Omental fat pad (tissue), 4 donors: Measurements from ENCODE around the gene AGBL1. TPM values are rescaled to one million over a fixed set of nuclear protein-coding genes. Genes with fewer than 3 reads are reported as not detected.

Experiments
- ATAC-seq: fragments of 150-250 bp; one replicate; pipeline ENCODE4 v1.9.1; 2016; ENCODE audit warnings: mild to moderate bottlenecking, moderate library complexity; ENCODE audit not compliant: low FRiP score
- DNase-seq: peaks from one replicate; pipeline ENCODE4 v3.0.0-alpha.2; 2019; ENCODE audit warnings: low spot score
- total RNA-seq, 4 donors: library from RNA; depleted of rRNA; stranded (reverse); fragments of >200 nt; gene quantifications; one replicate each; pipeline ENCODE4 v1.1.0, GENCODE V29; 2016
- TF ChIP-seq, protein P1 (sequence below), 3 donors: fragments of 450-650 bp; IDR thresholded peaks; one replicate each; pipeline ENCODE4 v1.5.1; 2016 to 2017; ENCODE audit warnings: antibody characterized with exemption in 3 of 3, mild to moderate bottlenecking in 3 of 3, moderate library complexity in 2 of 3

The AGBL1 gene
- total RNA-seq, 4 donors from 2014 or later, result not detected

DNA sequence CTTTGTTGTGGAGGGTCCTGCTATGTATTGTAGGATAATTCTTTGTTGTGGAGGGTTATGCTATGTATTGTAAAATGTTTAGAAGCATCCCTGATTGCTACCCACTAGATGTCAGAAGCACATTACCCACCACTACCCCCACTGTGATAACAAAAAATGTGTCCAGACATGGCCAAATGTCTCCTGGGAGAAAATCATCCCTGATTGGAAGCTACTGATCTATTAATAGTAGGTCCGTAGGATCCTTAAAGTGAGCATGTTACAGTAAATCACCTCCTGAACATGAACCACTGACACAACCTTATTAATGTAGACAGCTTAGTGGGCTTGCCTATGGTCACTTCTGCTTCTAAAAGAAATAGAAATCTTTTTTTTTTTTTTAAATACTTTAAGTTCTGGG is 884.6 kb downstream of the AGBL1 start:
- TF ChIP-seq, protein P1, sequence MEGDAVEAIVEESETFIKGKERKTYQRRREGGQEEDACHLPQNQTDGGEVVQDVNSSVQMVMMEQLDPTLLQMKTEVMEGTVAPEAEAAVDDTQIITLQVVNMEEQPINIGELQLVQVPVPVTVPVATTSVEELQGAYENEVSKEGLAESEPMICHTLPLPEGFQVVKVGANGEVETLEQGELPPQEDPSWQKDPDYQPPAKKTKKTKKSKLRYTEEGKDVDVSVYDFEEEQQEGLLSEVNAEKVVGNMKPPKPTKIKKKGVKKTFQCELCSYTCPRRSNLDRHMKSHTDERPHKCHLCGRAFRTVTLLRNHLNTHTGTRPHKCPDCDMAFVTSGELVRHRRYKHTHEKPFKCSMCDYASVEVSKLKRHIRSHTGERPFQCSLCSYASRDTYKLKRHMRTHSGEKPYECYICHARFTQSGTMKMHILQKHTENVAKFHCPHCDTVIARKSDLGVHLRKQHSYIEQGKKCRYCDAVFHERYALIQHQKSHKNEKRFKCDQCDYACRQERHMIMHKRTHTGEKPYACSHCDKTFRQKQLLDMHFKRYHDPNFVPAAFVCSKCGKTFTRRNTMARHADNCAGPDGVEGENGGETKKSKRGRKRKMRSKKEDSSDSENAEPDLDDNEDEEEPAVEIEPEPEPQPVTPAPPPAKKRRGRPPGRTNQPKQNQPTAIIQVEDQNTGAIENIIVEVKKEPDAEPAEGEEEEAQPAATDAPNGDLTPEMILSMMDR (IDR thresholded peaks at IDR 0.05), result no peak
- no peak for ATAC-seq
- DNase-seq, result no peak

DNA sequence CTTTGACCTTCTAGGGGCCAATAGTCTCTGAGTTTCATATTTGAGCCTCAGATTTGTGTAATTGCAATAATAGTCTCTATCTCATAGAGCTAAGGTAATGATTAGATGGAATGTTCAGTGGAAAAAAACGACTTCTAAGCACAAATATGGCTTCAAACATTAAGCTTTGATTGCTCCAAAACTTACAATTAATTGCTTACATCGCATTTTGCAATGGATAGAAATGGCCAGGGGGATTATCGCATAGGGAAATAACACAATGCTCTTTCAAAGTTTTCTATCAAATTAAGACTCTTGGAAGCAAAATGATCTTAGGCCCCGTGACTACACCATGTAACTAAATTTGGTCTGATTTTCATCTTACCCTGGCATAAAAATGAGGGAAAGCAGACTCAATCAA is 888.6 kb downstream of the AGBL1 start:
- DNase-seq, result no peak
- TF ChIP-seq, protein P1 (IDR thresholded peaks at IDR 0.05), result no peak
- no peak for ATAC-seq

DNA sequence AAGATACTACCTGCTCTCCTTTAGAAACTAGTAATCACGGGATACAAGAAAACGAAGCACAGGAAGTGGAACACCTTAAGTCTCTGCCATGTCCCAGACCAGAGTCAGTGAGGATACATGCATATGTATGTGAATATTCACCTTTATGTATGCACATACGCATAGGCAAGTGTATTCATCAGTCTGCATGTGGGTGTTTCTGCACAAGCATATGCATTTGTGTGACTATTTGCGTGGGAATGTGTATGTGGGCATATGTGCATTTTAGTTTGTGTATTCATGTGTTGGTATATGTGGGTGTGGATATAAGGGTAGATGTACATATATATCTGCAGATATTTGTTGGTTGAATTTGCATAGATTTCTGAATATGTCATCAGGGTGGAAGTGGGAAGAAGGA is 889.7 kb downstream of the AGBL1 start:
- DNase-seq (no peak), ATAC-seq (no peak)
- TF ChIP-seq, protein P1 (IDR thresholded peaks at IDR 0.05), result no peak

DNA sequence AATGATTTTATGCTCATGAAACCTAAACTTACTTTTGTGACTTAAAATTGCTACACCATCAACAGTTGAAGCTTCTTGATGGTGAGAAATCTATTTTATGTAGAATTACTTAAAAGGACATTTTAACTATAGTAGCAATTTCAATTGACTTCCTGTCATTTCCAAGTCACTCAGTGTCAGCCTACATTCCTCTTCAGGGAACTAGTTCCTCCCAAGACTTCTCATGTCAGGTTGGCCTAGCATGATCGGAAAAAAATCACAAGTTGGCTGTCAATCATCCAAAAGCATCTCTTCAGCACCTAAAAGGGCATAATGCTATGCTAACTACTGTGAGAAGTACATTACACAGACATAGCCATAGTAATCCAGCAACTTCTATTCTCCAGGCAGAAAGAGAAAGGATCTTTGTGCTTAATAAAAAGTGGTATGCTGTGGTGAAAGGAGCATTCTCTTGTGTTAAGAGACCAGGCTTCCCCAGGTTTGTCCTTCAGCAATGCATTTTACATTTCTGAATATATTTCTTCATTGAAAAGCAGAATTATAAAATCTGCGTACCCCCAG is 893.7 kb downstream of the AGBL1 start:
- no peak for DNase-seq
- no peak for ATAC-seq
- TF ChIP-seq, protein P1 (IDR thresholded peaks at IDR 0.05), result no peak

DNA sequence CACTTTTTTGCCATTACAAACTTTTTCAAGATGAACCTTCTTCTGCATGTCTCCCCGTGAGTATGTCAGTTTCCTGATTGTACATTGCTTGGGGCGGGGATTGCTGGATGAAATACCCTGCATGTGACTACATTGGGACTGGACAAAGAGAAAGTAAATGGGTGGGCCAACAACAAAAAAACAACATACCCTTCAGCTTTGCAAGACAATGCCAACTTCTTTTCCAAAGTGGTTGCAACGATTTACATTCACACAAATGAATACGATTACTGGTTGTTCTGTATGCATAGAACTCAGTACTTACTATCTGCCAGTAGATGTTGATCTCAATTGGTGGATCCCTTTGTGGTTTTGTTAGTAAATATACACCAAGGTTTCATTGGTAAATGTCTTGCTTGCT is 908.4 kb downstream of the AGBL1 start:
- DNase-seq (no peak), ATAC-seq (no peak)
- TF ChIP-seq, protein P1 (IDR thresholded peaks at IDR 0.05), result no peak

DNA sequence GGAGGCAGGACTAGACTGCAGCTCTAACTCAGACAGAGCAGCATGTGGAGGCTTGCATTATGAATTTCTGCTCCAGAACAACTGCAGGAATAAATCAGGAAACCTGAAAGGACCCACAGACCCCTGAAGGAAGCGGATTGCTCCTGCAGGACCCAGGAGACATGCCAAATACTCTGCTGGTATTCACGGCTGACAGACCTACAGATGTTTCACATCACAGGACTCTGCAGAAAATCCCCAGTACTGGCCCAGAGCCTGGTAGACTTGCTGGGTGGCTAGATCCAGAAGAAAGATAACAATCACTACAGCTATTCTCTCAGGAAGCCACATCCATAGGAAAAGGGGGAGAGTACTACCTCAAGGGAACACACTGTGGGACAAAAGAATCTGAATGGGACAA is 942.1 kb downstream of the AGBL1 start:
- TF ChIP-seq, protein P1 (IDR thresholded peaks at IDR 0.05), result no peak
- DNase-seq (no peak), ATAC-seq (no peak)

DNA sequence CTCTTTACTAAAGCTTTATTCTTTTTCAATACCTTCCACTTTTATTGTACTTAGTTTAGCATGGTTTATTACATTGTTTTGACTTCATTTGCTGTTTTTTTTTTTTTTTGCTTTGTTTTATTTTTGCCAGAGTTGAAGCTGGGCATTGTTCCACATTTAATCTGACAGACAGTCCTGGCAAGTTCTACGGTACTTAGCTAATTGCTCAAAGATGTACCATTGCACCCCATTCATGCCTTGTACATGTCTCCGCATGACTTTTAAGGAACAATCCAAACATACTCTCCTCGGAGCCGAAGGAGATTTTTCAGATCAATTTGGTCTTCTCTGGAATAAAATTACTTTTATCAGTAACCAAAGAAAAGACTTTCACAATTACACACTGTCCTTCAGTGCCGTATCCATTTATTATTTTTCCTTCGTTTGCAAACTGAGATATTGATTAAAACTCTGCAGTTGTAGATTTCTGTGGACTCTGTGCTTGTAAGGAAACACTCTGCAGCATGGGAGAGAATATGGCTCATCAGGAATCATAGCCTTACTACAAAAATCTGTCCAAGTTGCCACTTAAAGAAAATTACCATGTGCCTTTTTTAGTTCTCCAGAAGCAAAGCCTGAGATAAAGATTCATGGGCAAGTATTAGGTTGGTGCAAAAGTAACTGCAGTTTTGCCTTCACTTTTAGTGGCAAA is 952.0 kb downstream of the AGBL1 start:
- DNase-seq (no peak), ATAC-seq (no peak)
- TF ChIP-seq, protein P1 (IDR thresholded peaks at IDR 0.05), result no peak
